ENCODE measurements around the gene ABCA2. TPM values are rescaled to one million over a fixed set of nuclear protein-coding genes. Genes with fewer than 3 reads are reported as not detected.

ABCA2 gene
- total and polyA plus RNA-seq, 9 of the 15 experiments (the other 6 are each of a cell fraction or from before 2014, with no cell fraction given), result 0.69 to 16.3 (median 6.1) TPM; not detected in 2

- TF ChIP-seq ZBTB49 (CRISPR knock-in tag; IDR thresholded peaks at IDR 0.05; ENCODE audit: borderline replicate concordance) (no peak), KAT8 (IDR thresholded peaks at IDR 0.05; ENCODE audit: low read depth) (no peak), SMAD1 (IDR thresholded peaks at IDR 0.05; ENCODE audit: low read depth, low read length, partially characterized antibody) (peak; percentile 22), MCM2 (IDR thresholded peaks at IDR 0.05; ENCODE audit: low read depth) (no peak), PATZ1 (CRISPR knock-in tag; IDR thresholded peaks at IDR 0.05; ENCODE audit: borderline replicate concordance) (no peak), ETS1 (conservative IDR thresholded peaks at IDR 0.05; ENCODE audit: control insufficient read depth, low read depth, low read length) (peak; percentile 40), NFYB (IDR thresholded peaks at IDR 0.05; ENCODE audit: extremely low read depth, insufficient read length) (peak; percentile 51), SLC30A9 (CRISPR knock-in tag; IDR thresholded peaks at IDR 0.05) (no peak), THAP12 (CRISPR knock-in tag; IDR thresholded peaks at IDR 0.05) (peak; percentile 67), EP300 (IDR thresholded peaks at IDR 0.05; ENCODE audit: low read length) (no peak), BRCA1 (IDR thresholded peaks at IDR 0.05) (no peak), BRCA1 (CRISPR knock-in tag; IDR thresholded peaks at IDR 0.05) (no peak), SIN3A (IDR thresholded peaks at IDR 0.05; ENCODE audit: borderline replicate concordance in 2 of 2, control insufficient read depth in 1 of 2, low read depth in 2 of 2, low read length in 2 of 2) (peak; percentile 36 to 48; a peak in 2 of 4 replicates), CREB3 (tag; conservative IDR thresholded peaks at IDR 0.05; ENCODE audit: low read depth) (no peak), TEAD4 (IDR thresholded peaks at IDR 0.05; ENCODE audit: low read length) (no peak), TEAD4 (CRISPR knock-in tag; IDR thresholded peaks at IDR 0.05; ENCODE audit: borderline replicate concordance) (no peak), SP1 (CRISPR knock-in tag; IDR thresholded peaks at IDR 0.05) (no peak; the same call in none of the 2 replicates)
These were observed 42.3 kb upstream of the ABCA2 start, which contains the start of gene SAPCD2 (continued) for GRCh38 chr9:137070201-137070905.
